Stimulated activated CD4-positive, alpha-beta T cell treated with anti-CD3 and anti-CD28 coated beads, Interleukin-2, amount 100 ng/mL, for 48 hours (primary cell): ENCODE results near the gene RFXANK.
"Not testable (repeated sequence)": the region's sequence is repeated elsewhere in the genome, so short reads cannot be mapped to it uniquely, and the experiment has no call there.

Experiments
- DNase-seq, 2 donors: peaks; one replicate each; pipeline ENCODE4 v3.0.0-alpha.2; 2020

Gene RFXANK, protein sequence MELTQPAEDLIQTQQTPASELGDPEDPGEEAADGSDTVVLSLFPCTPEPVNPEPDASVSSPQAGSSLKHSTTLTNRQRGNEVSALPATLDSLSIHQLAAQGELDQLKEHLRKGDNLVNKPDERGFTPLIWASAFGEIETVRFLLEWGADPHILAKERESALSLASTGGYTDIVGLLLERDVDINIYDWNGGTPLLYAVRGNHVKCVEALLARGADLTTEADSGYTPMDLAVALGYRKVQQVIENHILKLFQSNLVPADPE

DNA sequence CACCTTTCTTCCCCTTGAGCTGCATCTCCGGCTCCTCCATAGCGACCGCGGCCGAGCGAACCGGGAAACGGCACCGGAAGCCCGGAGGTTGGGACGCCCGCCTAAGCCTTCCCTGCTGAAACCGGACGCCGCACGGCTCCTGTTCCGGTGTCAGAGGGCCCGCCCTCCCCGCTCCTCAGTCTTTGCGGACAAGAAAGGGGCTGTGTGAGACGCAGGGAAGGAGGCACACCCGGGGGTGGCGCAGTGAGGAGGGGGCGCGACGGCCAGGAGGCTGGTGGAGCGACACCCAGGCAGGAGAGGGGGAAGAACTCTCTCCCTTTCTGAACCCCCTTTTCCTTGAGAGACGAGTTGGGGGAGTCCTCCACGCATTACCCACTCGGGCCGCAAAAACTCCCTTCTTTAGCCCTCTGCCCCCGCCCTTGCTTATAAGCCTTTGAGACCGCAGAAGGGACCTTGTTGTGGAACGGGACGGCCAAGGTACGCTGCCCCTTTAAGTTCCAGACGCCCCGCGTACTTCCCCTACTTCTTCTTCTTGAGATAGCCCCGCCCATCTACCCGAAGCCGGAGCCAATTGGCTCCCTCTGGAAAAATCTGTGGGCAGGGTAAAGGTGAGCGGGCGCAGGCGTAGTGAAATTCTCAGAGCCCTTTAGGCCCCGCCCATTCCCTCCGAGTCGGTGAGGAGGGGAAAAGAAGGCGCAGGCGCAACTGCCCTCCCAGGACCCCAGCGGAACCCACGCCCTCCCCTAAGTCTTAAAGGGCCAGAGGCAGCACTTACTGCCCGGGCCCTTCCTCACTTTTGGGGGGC, at the start of gene RFXANK, which contains the start of gene BORCS8:
TSS of gene RFXANK (plus strand) at position 181 of the 805 bp plus-strand sequence. CDS start 1,689 bp downstream, outside the sequence.
TSS of gene BORCS8 (minus strand) at position 75 of the 805 bp plus-strand sequence. CDS start at position 40, 35 bp downstream.
- DNase-seq: peak; percentile 96 to 97

DNA sequence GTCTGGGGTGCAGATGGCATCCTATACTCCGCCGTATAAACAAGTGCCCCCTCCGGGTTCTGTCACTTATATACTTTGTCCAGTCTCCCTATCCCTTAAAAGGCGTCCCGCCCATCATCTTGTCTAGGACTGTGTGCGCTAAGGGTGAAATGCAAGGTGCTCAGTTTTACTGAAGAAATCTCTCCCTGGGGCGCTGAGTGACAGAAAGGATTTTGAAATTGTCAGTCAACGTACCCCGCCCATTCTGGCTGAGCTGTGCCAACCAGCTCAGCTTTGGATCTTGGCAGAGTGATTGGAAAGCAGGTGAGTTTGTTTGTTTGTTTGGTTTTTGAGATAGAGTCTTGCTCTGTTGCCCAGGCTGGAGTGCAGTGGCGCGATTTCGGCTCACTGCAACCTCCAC, 49.7 kb upstream of the RFXANK start:
- no peak for DNase-seq

DNA sequence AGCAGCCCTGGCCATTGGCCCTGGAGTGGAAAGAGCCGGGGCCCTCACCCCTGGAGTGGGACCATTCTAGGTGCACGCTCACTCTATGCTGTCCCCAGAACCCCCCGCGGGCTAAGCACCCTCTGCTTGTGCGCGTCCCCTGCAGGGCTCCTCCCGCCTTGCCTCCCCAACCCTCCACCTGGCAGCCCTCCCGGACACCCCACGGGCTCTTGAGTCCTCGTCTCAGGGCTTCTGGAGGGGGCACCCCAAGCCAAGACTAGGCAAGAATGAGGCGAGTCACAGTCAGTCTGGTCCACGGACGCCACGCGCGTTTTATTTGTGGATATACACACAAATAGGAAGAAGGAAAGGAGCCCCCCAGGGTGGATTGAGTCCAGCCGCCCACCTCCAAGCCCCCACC, 46.8 kb upstream of the RFXANK start:
- no peak for DNase-seq

DNA sequence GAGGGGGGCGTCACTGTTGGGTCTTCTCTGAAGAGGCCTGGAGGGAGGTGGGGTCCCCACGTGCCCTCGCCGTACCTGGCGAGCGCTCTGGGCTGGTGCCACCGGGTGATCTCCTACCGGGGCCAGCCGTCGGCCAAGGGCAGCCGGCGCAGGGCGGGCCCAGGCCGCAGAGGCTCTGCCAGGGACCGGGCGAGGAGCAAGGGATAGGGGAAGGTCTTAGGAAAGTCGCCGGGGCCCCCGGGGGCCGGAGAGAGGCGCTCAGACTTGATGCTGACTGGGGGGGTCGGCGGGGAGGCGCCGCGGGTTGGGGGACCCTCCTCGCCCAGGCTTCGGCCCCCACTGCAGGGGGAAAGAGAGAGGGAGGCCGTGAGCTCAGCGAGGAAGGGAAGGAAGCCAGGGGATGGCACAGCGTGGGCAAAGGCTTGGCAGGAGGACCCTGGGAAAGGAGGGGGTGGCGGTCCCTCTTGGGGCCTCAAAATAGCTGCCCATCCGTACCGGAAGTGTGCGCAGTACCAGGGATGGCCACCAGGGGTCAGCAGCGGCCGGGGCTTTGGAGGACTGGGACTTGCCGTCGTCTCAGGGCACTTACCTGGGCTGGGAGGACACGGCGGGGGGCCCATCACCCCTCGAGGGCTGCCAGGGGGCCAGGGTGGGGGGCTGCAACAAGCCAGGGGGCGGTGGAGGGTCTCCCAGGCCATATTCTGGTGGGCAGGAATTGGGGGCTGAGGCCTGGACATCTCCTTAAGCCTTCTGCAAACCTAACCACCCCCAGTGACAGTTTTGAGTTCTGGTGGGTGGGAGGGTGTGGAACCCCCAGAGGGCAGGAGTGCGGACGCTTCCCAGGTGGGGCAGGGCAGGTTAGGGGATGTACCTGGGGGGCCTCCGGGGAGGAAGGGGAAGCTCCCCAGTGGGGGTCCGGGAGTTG, 46.1 kb upstream of the RFXANK start:
- peak; percentile 94 to 96 for DNase-seq

DNA sequence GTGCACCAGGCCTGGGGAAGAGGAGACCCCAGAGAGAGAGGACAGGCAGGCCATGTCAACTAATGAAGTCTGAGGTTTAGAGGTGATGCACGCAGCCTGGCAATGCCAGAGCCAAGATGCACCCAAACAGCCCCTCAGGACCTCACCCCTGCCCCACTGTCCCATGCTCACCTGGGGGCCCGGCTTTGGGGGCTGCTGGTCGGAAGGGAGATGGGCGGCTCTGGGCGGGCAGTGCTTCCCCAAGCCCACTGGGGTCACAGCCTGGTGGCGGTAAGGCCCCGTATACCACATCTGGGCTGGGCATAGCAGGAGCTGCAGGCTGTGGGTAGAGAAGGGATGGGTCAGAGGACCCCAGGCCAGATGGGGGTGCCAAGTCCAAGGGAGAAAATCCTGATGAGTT, 45.2 kb upstream of the RFXANK start:
- DNase-seq: no peak

DNA sequence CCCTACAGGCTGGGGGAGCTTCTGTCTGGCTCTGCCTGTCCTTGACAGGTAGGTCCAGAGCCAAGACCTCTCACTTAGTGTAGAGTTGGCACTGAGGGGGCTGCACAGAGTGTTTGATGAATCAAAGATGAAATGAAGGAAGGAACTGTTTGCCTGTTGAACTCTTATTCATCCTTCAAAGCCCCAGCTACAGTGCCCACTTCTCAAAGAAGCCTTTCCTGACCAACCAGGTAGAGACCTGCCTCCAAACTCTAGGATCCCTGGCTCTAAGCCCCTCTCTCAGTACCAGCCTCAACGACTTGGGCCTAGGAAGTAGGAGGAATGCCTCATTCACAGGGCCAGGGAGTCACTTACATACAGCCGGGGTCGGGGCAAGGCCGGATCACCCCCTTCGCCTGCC, 44.7 kb upstream of the RFXANK start:
- no peak for DNase-seq

DNA sequence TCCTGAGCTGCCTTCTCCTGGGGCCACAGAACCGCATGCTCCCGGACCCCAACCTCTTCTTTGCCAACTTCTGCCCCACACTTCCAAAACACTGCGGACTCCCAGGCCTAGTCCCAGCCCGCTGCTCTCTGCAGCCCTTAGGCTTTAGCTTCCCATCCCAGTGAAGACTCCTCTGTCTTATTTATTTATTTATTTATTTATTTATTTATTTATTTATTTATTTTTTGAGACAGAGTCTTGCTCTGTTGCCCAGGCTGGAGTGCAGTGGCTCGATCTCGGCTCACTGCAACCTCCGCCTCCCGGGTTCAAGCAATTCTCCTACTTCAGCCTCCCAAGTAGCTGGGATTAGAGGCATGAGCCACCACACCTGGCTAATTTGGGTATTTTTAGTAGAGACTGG, 43.6 kb upstream of the RFXANK start:
- not testable (repeated sequence) for DNase-seq

DNA sequence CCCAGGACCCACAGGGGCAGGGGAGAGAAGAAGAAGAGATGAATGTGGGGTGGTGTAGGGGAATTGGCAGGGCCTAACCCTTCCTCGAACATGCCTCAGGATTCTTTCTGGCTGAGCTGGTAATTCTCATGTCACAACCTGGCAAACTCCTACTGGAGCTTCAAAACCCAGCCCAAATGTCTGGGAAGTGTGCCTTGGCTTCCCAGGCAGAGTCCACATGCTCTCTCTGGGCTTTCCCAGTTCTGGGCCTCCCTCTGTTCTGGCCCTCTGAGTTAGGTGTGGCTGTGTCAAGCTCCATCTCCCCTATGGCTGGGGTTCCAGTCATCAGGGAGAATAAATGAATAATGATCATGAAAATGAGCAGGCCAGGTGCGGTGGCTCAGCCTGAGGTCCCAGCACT, 42.6 kb upstream of the RFXANK start:
- DNase-seq: no peak

DNA sequence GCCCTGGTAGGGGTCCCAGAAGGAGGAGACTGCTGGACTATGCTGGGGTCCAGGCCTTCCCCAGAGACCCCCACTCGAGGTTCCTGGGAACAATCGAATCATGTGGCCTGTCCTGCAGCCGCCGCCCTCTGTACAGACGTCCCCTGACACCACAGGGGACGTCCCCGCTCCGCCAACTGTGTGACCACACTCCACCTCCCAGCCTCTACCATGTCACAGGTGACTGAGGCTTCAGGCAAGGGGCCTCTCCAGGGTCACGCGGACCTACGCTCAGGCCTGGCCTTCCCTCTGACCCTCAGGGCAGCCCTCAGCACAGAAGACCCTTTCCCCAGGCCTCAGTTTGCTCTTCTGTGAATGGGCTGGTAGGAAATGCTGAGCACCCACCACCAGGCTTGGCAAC, 40.6 kb upstream of the RFXANK start:
- no peak for DNase-seq

DNA sequence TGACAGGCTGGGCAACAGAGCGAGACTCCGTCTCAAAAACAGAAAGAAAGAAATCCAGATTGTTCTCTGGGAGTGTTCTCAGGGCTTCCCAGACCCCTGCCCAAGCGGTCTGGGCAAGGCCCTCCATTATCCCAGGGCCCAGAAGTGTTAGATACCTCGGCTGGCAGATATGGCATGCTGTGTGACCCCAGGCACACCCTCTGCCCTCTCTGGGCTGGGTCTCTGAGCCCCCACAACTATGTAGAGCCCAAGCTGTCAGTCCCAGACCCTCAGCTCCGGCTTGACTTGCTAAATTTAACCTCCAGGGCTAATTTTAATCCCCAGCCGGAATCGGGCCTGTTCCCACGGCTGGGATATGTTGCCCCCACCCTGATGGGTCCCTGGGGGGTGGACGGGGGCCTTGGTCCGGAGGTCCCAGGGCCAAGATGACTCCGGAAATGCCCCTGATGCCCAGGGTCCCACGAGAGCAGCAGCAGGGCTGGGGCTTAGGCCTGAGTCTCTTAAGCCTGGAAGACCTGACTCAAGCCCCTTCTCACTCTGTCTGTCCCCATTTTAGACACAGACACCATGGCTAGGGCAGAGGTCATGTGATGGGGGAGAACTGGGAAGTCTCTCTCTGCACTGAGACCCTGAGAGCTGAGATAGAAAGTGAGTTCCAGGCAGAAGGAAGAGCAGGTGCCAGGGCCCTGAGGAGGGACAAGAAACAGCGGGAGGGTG, 39.2 kb upstream of the RFXANK start:
- DNase-seq: no peak

DNA sequence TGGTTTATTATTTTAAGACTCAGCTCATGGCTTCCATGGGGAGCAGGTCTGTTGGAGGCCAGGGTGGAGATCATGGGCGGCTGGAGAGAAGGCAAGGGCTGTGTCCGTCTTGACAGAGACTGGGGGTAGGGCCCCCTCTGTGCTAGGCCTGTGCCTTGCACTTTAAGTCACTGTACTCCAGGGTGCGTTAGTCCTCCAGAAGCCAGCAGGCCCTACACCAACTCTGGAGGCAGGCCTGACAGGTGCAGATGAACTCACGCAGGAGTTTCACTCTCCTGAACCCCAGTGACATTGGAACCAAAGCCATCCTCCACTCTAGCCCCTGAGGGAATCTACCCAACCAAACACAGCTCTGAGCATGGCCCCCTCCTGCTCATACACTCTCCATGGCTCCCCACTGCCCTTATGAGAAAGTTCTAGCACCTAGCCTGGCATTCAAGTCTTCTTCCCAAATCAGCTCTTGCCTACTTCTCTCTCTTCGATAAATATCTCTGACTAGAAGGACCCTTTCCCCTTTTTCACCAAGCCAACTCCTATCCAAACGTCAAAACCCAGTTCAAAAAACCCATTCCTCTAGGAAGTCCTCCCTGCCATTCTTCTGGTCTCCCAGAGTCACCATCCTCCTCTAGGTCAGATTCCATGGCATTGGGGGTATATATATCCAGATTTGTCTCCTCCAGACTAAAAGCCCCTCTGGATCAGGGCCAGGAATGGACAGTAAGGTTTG, 37.1 kb upstream of the RFXANK start:
- DNase-seq: no peak

DNA sequence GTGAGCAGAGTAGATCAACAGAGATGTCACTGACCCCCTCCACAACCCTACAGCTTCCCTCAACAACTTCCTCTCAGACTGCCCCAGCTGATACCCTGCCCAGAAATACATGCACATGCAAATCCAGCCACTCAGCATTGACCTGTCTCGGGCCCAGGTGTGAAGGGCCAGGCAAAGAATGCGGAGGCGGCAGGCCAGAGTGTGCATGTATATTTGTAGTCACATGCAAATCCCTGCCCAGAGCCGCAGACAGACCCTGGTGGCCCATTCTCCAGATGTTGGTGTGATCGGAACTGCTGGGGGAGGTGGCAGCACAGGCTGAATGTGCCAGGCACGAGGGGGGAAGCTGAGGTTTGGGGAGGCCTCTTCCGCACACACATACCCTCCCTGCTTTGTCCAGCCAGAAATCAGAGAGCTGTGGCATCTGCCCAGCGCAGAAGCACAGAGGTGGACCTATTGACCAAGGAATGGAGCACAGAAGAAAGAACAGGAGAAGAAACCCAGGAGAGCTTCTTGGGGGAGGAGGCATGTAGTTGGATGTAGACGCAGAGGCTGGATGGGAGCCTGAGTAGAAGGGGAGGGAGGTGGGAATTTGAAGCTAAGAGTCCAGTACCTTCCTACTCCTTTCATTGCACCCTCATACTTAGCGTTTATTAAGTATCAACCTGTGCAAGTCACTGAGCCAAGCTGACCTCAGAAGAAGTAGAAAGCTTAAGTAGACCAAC, 36.4 kb upstream of the RFXANK start:
- DNase-seq: no peak

DNA sequence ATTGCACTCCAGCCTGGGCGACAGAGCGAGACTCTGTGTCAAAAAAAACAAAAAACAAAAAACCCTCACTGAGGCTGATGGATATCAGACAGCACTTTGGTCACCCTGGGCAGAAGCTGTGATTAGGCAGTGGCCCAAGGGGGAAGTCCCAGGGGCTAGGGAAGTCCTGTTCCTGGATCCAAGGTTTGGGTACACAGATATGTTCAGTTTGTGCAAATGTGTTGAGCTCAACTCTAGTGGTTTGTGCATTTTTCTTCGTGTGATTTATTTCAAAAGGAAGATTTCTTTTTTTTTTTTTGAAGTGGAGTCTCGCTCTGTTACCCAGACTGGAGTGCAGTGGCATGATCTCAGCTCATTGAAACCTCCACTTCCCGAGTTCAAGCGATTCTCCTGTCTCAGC, 34.2 kb upstream of the RFXANK start:
- DNase-seq: no peak

DNA sequence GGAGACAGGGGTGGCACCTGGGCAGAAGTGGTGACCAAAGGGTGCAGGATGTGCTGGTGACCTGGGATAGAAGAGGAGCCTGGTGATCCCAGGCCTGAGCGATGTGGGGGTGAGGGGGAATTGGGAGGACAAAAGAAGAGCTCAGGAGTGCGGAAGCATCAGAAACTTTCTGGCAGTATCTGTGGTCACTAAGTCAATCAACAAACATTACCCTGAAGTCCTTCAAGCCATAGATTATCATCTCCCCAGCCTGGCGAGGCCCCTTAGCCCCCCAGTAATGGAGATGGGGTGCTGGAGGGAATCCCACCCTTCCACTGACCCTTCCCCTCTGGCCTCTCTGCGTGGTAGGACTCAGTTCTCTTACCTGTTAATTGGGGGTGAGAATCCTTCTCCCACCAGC, 32.5 kb upstream of the RFXANK start:
- no peak for DNase-seq

DNA sequence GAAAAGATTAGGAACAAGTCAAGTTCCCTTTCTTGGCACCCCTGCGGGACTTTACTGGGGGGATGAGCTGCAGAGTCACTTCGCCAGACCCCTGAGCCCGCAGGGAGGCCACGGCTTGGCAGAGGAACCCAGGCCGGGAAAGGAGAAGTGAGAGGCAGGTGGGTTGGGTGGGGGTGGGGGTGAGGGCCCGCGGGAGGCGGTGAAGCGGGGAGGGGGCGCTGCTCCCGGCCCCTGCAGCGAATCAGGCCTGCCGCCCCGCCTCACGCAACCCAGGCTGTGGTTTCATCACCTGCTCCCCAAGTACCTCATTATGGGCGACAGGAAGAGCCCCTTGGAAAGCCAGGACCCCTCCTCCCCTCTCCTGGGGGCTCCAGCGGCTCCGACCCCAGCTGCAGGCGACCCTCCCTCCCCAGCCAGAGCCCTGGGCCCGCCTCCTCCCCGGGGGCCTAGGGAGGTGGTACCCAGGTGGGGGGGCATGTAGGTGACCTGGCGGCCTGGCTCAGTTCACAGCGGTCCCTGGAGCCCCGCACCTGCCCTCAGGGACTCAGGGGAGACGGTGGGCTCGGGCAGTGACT, 31.5 kb upstream of the RFXANK start:
- DNase-seq: no peak

DNA sequence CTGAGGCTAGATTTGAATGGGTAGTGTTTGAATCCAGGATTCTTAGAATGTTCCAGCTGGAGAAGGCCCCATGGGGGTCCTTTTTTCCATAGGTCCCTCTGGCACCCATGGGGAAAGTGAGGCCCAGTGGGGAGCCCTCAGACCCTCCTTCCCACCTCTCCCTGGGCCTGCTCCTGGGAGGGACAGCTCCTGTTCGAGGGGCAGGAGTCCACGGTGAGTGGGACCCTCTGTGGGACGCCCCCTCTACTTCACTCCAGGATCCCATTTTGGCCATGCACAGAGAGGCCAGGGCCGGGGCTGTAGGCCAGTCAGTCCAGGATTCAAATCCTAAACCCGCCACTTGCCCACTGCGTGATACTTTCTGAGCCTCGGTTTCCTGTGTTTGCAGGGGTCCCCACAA, 29.6 kb upstream of the RFXANK start:
- DNase-seq: no peak

DNA sequence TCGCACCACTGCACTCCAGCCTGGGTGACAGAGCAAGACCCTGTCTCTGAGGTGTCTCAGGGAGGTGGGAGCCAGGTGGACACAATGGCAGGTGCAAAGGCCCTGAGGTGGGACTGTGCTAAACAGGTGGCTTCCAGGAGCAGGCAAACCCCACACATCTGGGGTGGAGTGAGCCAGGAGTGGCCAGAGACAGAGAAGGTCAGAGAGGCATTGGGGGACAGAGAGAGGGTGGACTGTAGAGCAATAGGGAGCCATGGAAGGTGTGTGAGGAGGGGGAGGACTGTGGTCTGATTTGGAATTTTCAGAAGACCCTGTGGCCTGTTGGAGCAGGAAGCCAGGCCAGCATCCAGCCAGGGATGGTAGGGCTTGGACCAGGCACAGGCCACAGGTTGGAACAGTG, 26.7 kb upstream of the RFXANK start:
- DNase-seq: no peak

DNA sequence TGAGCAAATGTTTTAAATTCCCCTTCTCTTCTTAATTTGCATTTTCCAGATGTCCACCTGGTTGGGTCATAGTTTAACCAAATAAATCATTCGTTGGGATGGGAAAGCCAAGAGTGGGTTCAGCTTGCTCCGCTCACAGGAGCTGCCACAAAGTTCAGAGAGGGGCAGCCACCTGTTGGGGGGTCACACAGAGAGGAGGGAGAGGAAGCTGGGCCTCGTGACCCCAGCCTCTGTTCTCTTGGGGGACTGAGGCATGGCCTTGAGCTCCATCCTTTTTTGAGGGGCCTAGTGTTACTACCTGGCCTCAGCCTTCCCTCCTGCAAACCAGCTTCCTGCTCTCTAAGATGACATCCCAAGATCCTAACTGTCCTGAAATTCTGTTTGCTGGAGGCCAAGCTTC, 24.4 kb upstream of the RFXANK start:
- no peak for DNase-seq

DNA sequence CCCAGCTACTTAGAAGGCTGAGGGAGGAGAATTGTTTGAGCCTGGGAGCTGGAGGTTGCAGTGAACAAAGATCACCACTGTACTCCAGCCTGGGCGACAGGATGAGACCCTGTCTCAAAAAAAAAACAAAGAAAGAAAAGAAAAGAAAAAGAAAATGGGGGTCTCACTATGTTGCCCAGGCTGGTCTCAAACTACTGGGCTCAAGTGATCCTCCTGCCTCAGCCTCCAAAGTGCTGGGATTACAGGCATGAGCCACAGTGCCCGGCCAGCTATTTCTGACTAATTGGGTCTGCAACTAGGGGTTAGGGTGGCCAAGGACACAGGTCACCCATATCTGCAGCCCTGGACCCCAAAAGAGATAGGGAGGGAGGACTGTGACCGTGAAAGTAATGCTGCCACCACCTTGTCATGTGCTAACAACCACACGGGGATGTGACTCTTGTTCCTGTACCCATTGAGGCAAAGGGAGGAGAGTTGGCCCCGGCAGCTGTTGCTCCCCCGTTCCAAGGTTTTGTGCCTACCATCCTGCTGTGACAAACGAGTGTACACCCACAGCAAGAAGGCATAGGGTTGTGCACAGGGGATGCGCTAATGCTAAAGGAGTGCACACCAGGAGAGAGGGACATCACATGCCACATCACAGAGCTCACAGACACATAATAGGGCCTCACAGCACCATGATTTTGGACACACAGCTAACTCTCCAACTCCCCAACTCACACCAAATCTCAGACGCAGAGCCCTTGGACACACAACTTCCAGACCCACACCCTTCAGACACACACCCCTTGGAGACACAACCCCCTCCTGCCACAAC, 22.6 kb upstream of the RFXANK start:
- DNase-seq: no peak
